Endothelial cell (in vitro differentiated cells): Measurements from ENCODE around the gene AGFG1. TPM values are rescaled to one million over a fixed set of nuclear protein-coding genes. Genes with fewer than 3 reads are reported as not detected.
"Not testable (repeated sequence)": the region's sequence is repeated elsewhere in the genome, so short reads cannot be mapped to it uniquely, and the experiment has no call there.

ENCODE experiments used
- DNase-seq: peaks from one replicate; pipeline ENCODE4 v3.0.0; 2021; ENCODE audit warnings: low spot score
- H3K27ac Mint-ChIP-seq: one replicate; pipeline ENCODE4 v1.8.0; 2021; ENCODE audit warnings: mixed read lengths, inconsistent platforms; ENCODE audit not compliant: unreplicated experiment
- H3K27me3 Mint-ChIP-seq: one replicate; pipeline ENCODE4 v1.8.0; 2021; ENCODE audit warnings: mild to moderate bottlenecking, moderate library complexity, mixed read lengths, inconsistent platforms; ENCODE audit not compliant: unreplicated experiment
- H3K36me3 Mint-ChIP-seq: one replicate; pipeline ENCODE4 v1.8.0; 2021; ENCODE audit warnings: mild to moderate bottlenecking, low read depth, mixed read lengths, inconsistent platforms; ENCODE audit not compliant: unreplicated experiment
- H3K4me1 Mint-ChIP-seq: one replicate; pipeline ENCODE4 v1.8.0; 2021; ENCODE audit warnings: mild to moderate bottlenecking, mixed read lengths, inconsistent platforms; ENCODE audit not compliant: unreplicated experiment
- H3K4me3 Mint-ChIP-seq: one replicate; pipeline ENCODE4 v1.8.0; 2021; ENCODE audit warnings: mild to moderate bottlenecking, mixed read lengths, inconsistent platforms; ENCODE audit not compliant: unreplicated experiment
- H3K9me3 Mint-ChIP-seq: one replicate; pipeline ENCODE4 v1.8.0; 2021; ENCODE audit warnings: mixed read lengths, inconsistent platforms; ENCODE audit not compliant: unreplicated experiment
- total RNA-seq: library from RNA; stranded (reverse); fragmentation: NEBNext Ultra II Directional; extraction: Animal tissue kit (Norgen Biotek cat#: 25700); gene quantifications from one replicate; pipeline ENCODE4 v1.2.1, GENCODE V29; 2021; ENCODE audit not compliant: unreplicated experiment
- TF ChIP-seq, protein P1 (sequence below): fragments of 200-600 bp; sonication (generic); IDR thresholded peaks from one replicate; pipeline ENCODE4 v1.5.0; 2021; ENCODE audit warnings: antibody characterized with exemption; ENCODE audit not compliant: unreplicated experiment

The AGFG1 gene
- total RNA-seq, 1 donor from 2014 or later = 70.9 TPM

GRCh38 chr2:227515742-227516141 lies 43.8 kb downstream of the AGFG1 start:
- Mint-ChIP-seq H3K4me3 (no peak overlapping the region), H3K27me3 (no peaks in the 10 kb centered on the region), H3K4me1 (peaks cover 40% of the 10 kb centered on the region), H3K36me3 (no peaks in the 10 kb centered on the region), H3K27ac (no peak overlapping the region), H3K9me3 (no peaks in the 10 kb centered on the region)
- no peak for DNase-seq
- TF ChIP-seq, protein P1, sequence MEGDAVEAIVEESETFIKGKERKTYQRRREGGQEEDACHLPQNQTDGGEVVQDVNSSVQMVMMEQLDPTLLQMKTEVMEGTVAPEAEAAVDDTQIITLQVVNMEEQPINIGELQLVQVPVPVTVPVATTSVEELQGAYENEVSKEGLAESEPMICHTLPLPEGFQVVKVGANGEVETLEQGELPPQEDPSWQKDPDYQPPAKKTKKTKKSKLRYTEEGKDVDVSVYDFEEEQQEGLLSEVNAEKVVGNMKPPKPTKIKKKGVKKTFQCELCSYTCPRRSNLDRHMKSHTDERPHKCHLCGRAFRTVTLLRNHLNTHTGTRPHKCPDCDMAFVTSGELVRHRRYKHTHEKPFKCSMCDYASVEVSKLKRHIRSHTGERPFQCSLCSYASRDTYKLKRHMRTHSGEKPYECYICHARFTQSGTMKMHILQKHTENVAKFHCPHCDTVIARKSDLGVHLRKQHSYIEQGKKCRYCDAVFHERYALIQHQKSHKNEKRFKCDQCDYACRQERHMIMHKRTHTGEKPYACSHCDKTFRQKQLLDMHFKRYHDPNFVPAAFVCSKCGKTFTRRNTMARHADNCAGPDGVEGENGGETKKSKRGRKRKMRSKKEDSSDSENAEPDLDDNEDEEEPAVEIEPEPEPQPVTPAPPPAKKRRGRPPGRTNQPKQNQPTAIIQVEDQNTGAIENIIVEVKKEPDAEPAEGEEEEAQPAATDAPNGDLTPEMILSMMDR = no peak

DNA sequence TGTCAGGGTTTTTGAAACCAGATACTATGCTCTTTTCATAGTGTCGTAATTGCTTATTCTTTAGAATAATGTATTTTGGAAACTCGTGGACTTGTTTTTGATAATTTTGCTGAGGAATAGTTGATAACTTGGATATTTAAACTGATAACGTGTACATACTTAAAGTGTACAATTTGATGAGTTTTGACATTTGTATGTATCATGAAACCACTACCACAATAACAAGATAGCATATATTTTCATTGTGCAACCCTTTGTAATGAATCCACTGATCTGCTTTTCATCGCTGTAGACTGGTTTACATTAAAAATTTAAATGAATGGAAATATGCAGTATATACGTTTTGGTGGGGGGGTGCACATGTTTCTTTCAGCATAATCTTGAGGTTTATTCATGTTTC lies 45.8 kb downstream of the AGFG1 start:
- TF ChIP-seq, protein P1 = no peak
- no peak overlapping the region for H3K4me3 Mint-ChIP-seq
- H3K4me1 Mint-ChIP-seq = peaks cover 22% of the 10 kb centered on the region
- H3K27me3 Mint-ChIP-seq = no peaks in the 10 kb centered on the region
- no peak for DNase-seq
- no peaks in the 10 kb centered on the region for H3K36me3 Mint-ChIP-seq
- H3K9me3 Mint-ChIP-seq = no peaks in the 10 kb centered on the region
- H3K27ac Mint-ChIP-seq = no peak overlapping the region

- H3K27ac Mint-ChIP-seq, H3K36me3 Mint-ChIP-seq, H3K9me3 Mint-ChIP-seq, H3K4me3 Mint-ChIP-seq, H3K27me3 Mint-ChIP-seq, DNase-seq: not testable (repeated sequence)
- peaks cover 15% of the 10 kb centered on the region for H3K4me1 Mint-ChIP-seq
These were observed 46.4 kb downstream of the AGFG1 start for GRCh38 chr2:227518278-227518865.

DNA sequence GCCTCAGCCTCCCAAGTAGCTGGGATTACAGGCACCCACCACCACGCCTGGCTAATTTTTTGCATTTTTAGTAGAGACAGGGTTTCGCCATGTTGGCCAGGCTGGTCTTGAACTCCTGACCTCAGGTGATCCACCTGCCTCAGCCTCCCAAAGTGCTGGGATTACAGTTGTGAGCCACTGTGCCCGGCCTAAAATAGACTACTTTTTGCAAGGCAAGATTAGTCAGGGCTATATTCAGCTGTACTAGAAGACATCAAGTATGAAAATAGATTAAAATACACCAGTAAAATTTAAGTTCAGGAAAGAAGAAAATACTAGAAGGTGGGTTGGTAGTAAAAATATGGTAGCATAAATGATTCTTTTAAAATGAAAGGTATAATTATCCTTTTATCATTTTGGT lies 49.2 kb downstream of the AGFG1 start:
- not testable (repeated sequence) for H3K27ac Mint-ChIP-seq, H3K36me3 Mint-ChIP-seq, H3K9me3 Mint-ChIP-seq, H3K4me1 Mint-ChIP-seq, DNase-seq, H3K4me3 Mint-ChIP-seq, H3K27me3 Mint-ChIP-seq

DNA sequence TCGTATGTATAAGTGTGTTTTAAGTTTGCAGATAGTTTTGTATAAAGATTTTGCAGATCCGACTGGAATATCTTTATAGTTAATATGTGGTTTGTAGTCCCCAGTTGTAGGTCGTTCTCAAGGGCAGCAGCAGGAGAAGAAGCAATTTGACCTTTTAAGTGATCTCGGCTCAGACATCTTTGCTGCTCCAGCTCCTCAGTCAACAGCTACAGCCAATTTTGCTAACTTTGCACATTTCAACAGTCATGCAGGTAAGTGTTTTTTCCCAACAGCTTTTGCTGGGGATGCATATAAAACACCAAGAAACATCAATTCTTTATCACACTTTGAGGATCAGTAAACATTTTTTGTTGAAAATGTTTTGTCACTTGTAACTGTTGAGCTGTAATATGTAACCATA lies 52.7 kb downstream of the AGFG1 start:
- TF ChIP-seq, protein P1 = no peak
- Mint-ChIP-seq H3K27me3 (no peaks in the 10 kb centered on the region), H3K9me3 (no peaks in the 10 kb centered on the region), H3K27ac (no peak overlapping the region), H3K4me1 (no peaks in the 10 kb centered on the region), H3K4me3 (no peak overlapping the region), H3K36me3 (peaks cover 4% of the 10 kb centered on the region)
- no peak for DNase-seq

GRCh38 chr2:227527351-227527750 lies 55.4 kb downstream of the AGFG1 start:
- Mint-ChIP-seq H3K4me3 (no peak overlapping the region), H3K4me1 (no peaks in the 10 kb centered on the region), H3K27ac (no peak overlapping the region), H3K27me3 (no peaks in the 10 kb centered on the region), H3K9me3 (no peaks in the 10 kb centered on the region), H3K36me3 (peaks cover 4% of the 10 kb centered on the region)
- DNase-seq = no peak
- TF ChIP-seq, protein P1 = no peak
